Limb (tissue), 2 donors: ENCODE measurements around the gene PKHD1.

Source experiments
- DNase-seq, 2 donors: peaks; one replicate each; pipeline ENCODE4 v3.0.0-alpha.2; 2016; ENCODE audit errors: extremely low spot score in 2 of 2

Gene PKHD1

GRCh38 chr6:51813904-51814303 is 273.5 kb downstream of the PKHD1 start:
- DNase-seq = no peak

- no peak for DNase-seq
These were observed 275.2 kb downstream of the PKHD1 start for GRCh38 chr6:51812231-51812630.

- DNase-seq = no peak
These were observed 281.9 kb downstream of the PKHD1 start for GRCh38 chr6:51805517-51805916.

GRCh38 chr6:51800603-51801002 is 286.8 kb downstream of the PKHD1 start:
- DNase-seq = no peak

GRCh38 chr6:51793393-51793792 is 294.0 kb downstream of the PKHD1 start:
- no peak for DNase-seq

- DNase-seq = no peak
These were observed 295.0 kb downstream of the PKHD1 start for GRCh38 chr6:51792273-51793030.

- no peak for DNase-seq
These were observed 296.5 kb downstream of the PKHD1 start for GRCh38 chr6:51790946-51791345.

- no peak for DNase-seq
These were observed 299.3 kb downstream of the PKHD1 start for GRCh38 chr6:51788121-51788520.

GRCh38 chr6:51778666-51779065 is 308.7 kb downstream of the PKHD1 start:
- no peak for DNase-seq

- no peak for DNase-seq
These were observed 309.8 kb downstream of the PKHD1 start for GRCh38 chr6:51777618-51778017.

GRCh38 chr6:51775942-51776860 is 311.2 kb downstream of the PKHD1 start:
- no peak for DNase-seq

GRCh38 chr6:51768087-51768486 is 319.3 kb downstream of the PKHD1 start:
- no peak for DNase-seq

GRCh38 chr6:51765230-51765629 is 322.2 kb downstream of the PKHD1 start:
- no peak for DNase-seq

GRCh38 chr6:51753635-51754034 is 333.8 kb downstream of the PKHD1 start:
- no peak for DNase-seq

GRCh38 chr6:51743999-51744398 is 343.4 kb downstream of the PKHD1 start:
- DNase-seq = no peak

- no peak for DNase-seq
These were observed 346.8 kb downstream of the PKHD1 start for GRCh38 chr6:51740658-51741057.

- DNase-seq = no peak
These were observed 348.8 kb downstream of the PKHD1 start for GRCh38 chr6:51738614-51739013.

- no peak for DNase-seq
These were observed 349.6 kb downstream of the PKHD1 start for GRCh38 chr6:51737580-51738360.

- DNase-seq = no peak
These were observed 362.3 kb downstream of the PKHD1 start for GRCh38 chr6:51725155-51725554.

- DNase-seq = no peak
These were observed 367.1 kb downstream of the PKHD1 start for GRCh38 chr6:51720327-51720726.

GRCh38 chr6:51719297-51719696 is 368.1 kb downstream of the PKHD1 start:
- no peak for DNase-seq

- DNase-seq = no peak
These were observed 368.9 kb downstream of the PKHD1 start for GRCh38 chr6:51718533-51718932.
